HL-60 (cell line): ENCODE measurements around the gene DPPA5.
"Not testable (repeated sequence)": the region's sequence is repeated elsewhere in the genome, so short reads cannot be mapped to it uniquely, and the experiment has no call there.

ENCODE experiments used
- DNase-seq, 2 experiments: peaks; one replicate each; pipeline ENCODE4 v3.0.0-alpha.2; 2010 to 2020; ENCODE audit warnings: low read depth in 1 of 2, low spot score in 1 of 2
- H3K27ac ChIP-seq: fragments of 250-450 bp; sonication (Bioruptor Pico); replicated peaks from 2 replicates; pipeline ENCODE4 v1.5.1; 2020; ENCODE audit warnings: mild to moderate bottlenecking, moderate library complexity
- H3K27me3 ChIP-seq: fragments of 250-450 bp; sonication (Bioruptor Pico); 2 replicates; pipeline ENCODE4 v1.5.1; 2021; ENCODE audit warnings: mild to moderate bottlenecking, moderate library complexity; ENCODE audit not compliant: insufficient read depth, poor library complexity, severe bottlenecking
- H3K4me3 ChIP-seq: replicated peaks from 2 replicates; pipeline ENCODE4 v1.5.1; 2011; ENCODE audit warnings: mild to moderate bottlenecking, control low read depth, low read length; ENCODE audit not compliant: insufficient read depth
- GABPA ChIP-seq: IDR thresholded peaks from 2 replicates; pipeline ENCODE4 v1.6.1; 2012; ENCODE audit warnings: low read depth
- POLR2AphosphoS5 ChIP-seq: IDR thresholded peaks from 2 replicates; pipeline ENCODE4 v1.6.1; 2012; ENCODE audit warnings: low read depth
- SPI1 ChIP-seq: IDR thresholded peaks from 2 replicates; pipeline ENCODE4 v1.6.1; 2012; ENCODE audit warnings: low read depth, mild to moderate bottlenecking, borderline replicate concordance
- TF ChIP-seq, protein P1 (sequence below): IDR thresholded peaks from 2 replicates; pipeline ENCODE4 v1.6.1; 2012; ENCODE audit warnings: low read depth; ENCODE audit not compliant: insufficient replicate concordance
- TF ChIP-seq, protein P2 (sequence below): IDR thresholded peaks from one replicate; pipeline ENCODE4 v1.5.1; 2011; ENCODE audit warnings: low read length, control low read depth, inconsistent platforms; ENCODE audit not compliant: insufficient read depth

DPPA5 gene

DNA sequence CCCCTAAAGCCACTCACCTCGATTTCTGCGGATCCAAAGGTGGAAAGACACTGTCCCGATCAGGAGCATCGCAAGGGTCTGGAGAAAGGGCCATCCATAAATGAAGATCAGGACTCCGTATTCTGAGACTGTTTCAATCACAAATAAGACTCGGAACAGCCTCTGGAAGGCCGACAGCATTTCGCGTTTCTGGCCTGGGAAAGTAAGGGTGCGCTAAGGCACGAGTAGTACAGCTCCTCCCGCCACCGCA lies 44.6 kb downstream of the DPPA5 start:
- TF ChIP-seq SPI1 = no peak
- TF ChIP-seq, protein P1, sequence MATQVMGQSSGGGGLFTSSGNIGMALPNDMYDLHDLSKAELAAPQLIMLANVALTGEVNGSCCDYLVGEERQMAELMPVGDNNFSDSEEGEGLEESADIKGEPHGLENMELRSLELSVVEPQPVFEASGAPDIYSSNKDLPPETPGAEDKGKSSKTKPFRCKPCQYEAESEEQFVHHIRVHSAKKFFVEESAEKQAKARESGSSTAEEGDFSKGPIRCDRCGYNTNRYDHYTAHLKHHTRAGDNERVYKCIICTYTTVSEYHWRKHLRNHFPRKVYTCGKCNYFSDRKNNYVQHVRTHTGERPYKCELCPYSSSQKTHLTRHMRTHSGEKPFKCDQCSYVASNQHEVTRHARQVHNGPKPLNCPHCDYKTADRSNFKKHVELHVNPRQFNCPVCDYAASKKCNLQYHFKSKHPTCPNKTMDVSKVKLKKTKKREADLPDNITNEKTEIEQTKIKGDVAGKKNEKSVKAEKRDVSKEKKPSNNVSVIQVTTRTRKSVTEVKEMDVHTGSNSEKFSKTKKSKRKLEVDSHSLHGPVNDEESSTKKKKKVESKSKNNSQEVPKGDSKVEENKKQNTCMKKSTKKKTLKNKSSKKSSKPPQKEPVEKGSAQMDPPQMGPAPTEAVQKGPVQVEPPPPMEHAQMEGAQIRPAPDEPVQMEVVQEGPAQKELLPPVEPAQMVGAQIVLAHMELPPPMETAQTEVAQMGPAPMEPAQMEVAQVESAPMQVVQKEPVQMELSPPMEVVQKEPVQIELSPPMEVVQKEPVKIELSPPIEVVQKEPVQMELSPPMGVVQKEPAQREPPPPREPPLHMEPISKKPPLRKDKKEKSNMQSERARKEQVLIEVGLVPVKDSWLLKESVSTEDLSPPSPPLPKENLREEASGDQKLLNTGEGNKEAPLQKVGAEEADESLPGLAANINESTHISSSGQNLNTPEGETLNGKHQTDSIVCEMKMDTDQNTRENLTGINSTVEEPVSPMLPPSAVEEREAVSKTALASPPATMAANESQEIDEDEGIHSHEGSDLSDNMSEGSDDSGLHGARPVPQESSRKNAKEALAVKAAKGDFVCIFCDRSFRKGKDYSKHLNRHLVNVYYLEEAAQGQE = no peak
- no peak for TF ChIP-seq GABPA
- H3K27me3 ChIP-seq = peaks cover 19% of the 10 kb centered on the region
- peak in 1 of 2 experiments; percentile 9 for DNase-seq
- no peak overlapping the region for H3K27ac ChIP-seq
- H3K4me3 ChIP-seq = peak overlapping the region; percentile 67

DNA sequence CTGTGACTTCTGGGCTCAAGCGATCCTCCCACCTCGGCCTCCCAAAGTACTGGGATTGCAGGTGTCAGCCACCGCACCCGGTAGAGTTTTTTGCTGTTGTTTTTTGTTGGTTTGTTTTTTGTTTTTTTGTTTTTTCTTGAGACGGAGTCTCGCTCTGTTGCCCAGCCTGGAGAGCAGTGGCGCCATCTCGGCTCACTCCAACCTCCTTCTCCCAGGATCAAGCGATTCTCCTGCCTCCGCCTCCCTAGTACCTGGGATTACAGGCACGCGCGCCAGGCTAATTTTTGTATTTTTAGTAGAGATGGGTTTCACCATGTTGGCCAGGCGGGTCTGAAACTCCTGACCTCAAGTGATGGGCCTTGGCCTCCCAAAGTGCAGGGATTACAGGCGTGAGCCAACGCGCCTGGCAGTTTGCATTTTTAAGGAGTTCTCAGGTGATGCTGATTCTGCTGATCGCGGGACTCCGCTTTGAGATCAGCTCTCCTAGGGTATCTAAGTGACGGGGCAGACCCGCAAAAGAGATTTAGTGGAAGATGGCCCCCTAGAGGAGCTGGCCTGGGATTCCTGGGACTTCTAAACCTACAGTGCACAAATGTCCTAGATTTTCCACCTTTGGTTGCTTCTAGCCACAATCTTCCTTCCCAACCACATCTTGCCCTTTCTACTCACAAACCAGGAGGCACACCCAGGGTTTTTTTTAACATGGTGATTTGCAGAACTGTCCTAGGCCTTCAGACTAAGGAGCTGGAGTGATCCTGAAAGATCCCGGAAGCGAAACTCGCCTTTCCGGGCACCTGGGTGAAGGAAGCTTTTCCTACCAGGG lies 45.2 kb downstream of the DPPA5 start:
- no peak for DNase-seq
- Histone ChIP-seq H3K27ac (no peak overlapping the region), H3K4me3 (peak overlapping the region; percentile 1; the same call in 1 of the 2 replicates), H3K27me3 (peaks cover 19% of the 10 kb centered on the region)
- TF ChIP-seq GABPA (no peak), POLR2AphosphoS5 (no peak), SPI1 (no peak)
- TF ChIP-seq, protein P1 = no peak
- TF ChIP-seq, protein P2, sequence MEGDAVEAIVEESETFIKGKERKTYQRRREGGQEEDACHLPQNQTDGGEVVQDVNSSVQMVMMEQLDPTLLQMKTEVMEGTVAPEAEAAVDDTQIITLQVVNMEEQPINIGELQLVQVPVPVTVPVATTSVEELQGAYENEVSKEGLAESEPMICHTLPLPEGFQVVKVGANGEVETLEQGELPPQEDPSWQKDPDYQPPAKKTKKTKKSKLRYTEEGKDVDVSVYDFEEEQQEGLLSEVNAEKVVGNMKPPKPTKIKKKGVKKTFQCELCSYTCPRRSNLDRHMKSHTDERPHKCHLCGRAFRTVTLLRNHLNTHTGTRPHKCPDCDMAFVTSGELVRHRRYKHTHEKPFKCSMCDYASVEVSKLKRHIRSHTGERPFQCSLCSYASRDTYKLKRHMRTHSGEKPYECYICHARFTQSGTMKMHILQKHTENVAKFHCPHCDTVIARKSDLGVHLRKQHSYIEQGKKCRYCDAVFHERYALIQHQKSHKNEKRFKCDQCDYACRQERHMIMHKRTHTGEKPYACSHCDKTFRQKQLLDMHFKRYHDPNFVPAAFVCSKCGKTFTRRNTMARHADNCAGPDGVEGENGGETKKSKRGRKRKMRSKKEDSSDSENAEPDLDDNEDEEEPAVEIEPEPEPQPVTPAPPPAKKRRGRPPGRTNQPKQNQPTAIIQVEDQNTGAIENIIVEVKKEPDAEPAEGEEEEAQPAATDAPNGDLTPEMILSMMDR = no peak

DNA sequence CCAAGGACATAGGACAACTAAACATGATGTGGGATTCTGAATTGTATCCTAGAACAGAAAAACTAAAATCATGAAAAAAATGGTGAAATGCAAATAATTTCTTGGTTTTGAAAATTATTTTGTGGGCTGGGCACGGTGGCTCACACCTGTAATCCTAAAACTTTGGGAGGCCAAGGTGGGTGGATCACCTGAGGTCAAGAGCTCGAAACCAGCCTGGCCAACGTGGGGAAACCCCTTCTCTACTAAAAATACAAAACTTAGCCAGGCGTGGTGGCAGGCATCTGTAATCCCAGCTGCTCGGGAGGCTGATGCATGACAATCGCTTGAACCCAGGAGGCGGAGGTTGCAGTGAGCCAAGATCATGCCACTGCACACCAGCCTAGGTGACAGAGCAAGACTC lies 50.3 kb downstream of the DPPA5 start:
- DNase-seq, H3K27me3 ChIP-seq, H3K4me3 ChIP-seq, H3K27ac ChIP-seq: not testable (repeated sequence)
